IMR-90 (cell line): Measurements from ENCODE around the gene MAGI3. TPM values are rescaled to one million over a fixed set of nuclear protein-coding genes. Genes with fewer than 3 reads are reported as not detected.

Experiments
- ATAC-seq: fragments of 200-7000 bp; cut with Tn5 transposase; 2 replicates; pipeline ENCODE4 v1.9.1; 2020; ENCODE audit warnings: low read depth, mild to moderate bottlenecking, moderate library complexity
- BruUV-seq: library from RNA; stranded (reverse); fragments of 400-500 nt; replicated peaks from 2 replicates; lab custom pipeline; 2021; lab: Mats Ljungman, UMichigan
- CTCF ChIA-PET: fragments of 300-600 bp; formaldehyde crosslinking; extraction: SDS; loops from one replicate; lab custom pipeline; 2021; ENCODE audit warnings: antibody characterized with exemption; lab: Yijun Ruan, JAX
- POLR2A ChIA-PET: fragments of 300-600 bp; sonication (Branson Sonifier 250); formaldehyde crosslinking; loops from one replicate; lab custom pipeline; 2022; ENCODE audit warnings: antibody characterized with exemption; ENCODE audit not compliant: unreplicated experiment; lab: Charles Lee
- DNase-seq: peaks from one replicate; pipeline ENCODE4 v3.0.0; 2013
- H2AFZ ChIP-seq: replicated peaks from 2 replicates; pipeline ENCODE3; 2013; ENCODE audit warnings: low read length, mild to moderate bottlenecking; ENCODE audit not compliant: poor library complexity
- H2AK5ac ChIP-seq: 2 replicates; pipeline ENCODE4 v1.6.1; 2013; ENCODE audit warnings: low read depth, low read length, inconsistent platforms
- H2AK9ac ChIP-seq: replicated peaks from 2 replicates; pipeline ENCODE3; 2013; ENCODE audit warnings: mild to moderate bottlenecking, low read depth, low read length, moderate library complexity; ENCODE audit not compliant: poor library complexity
- H2BK120ac ChIP-seq: 2 replicates; pipeline ENCODE4 v1.6.1; 2013; ENCODE audit warnings: low read depth, low read length, inconsistent platforms
- H2BK15ac ChIP-seq: 3 replicates; pipeline ENCODE4 v1.6.1; 2013; ENCODE audit warnings: low read depth, low read length, inconsistent platforms
- H2BK20ac ChIP-seq: 2 replicates; pipeline ENCODE4 v1.6.1; 2013; ENCODE audit warnings: low read depth, mild to moderate bottlenecking, inconsistent platforms, low read length, moderate library complexity
- H2BK5ac ChIP-seq: 2 replicates; pipeline ENCODE4 v1.6.1; 2013; ENCODE audit warnings: mild to moderate bottlenecking, low read depth, low read length, inconsistent platforms; ENCODE audit not compliant: poor library complexity, severe bottlenecking
- H3K14ac ChIP-seq: replicated peaks from 2 replicates; pipeline ENCODE4 v1.6.1; 2013; ENCODE audit warnings: low read depth, low read length, inconsistent platforms
- H3K18ac ChIP-seq: 2 replicates; pipeline ENCODE4 v1.6.1; 2013; ENCODE audit warnings: low read depth, low read length, control low read depth
- H3K23ac ChIP-seq: 2 replicates; pipeline ENCODE4 v1.6.1; 2013; ENCODE audit warnings: low read depth, low read length, inconsistent platforms
- H3K27ac ChIP-seq: 2 replicates; pipeline ENCODE4 v1.5.1; 2013; ENCODE audit warnings: mild to moderate bottlenecking, control low read depth, low read length; ENCODE audit not compliant: insufficient read depth
- H3K27me3 ChIP-seq: 2 replicates; pipeline ENCODE4 v1.6.1; 2013; ENCODE audit warnings: low read length; ENCODE audit not compliant: control insufficient read depth, insufficient read depth
- H3K36me3 ChIP-seq: 2 replicates; pipeline ENCODE4 v1.6.1; 2013; ENCODE audit warnings: low read length, mixed read lengths; ENCODE audit not compliant: control insufficient read depth, insufficient read depth
- H3K4ac ChIP-seq: 2 replicates; pipeline ENCODE4 v1.6.1; 2013; ENCODE audit warnings: low read depth, low read length, inconsistent platforms
- H3K4me1 ChIP-seq: 2 replicates; pipeline ENCODE4 v1.6.1; 2013; ENCODE audit warnings: low read length, mixed read lengths; ENCODE audit not compliant: control insufficient read depth, insufficient read depth
- H3K4me2 ChIP-seq: 2 replicates; pipeline ENCODE4 v1.6.1; 2013; ENCODE audit warnings: low read depth, mild to moderate bottlenecking, control low read depth, low read length, moderate library complexity
- H3K4me3 ChIP-seq: 2 replicates; pipeline ENCODE4 v1.5.1; 2013; ENCODE audit warnings: low read depth, mild to moderate bottlenecking, control low read depth, low read length, moderate library complexity; ENCODE audit not compliant: insufficient read depth
- H3K56ac ChIP-seq: 2 replicates; pipeline ENCODE4 v1.6.1; 2013; ENCODE audit warnings: low read length, inconsistent platforms; ENCODE audit not compliant: insufficient read depth; ENCODE audit errors: extremely low read depth
- H3K79me1 ChIP-seq, 2 experiments: 2 replicates each; pipeline ENCODE4 v1.6.1; 2013; ENCODE audit warnings: low read length in 2 of 2, inconsistent platforms in 1 of 2, low read depth in 1 of 2
- H3K9ac ChIP-seq: 2 replicates; pipeline ENCODE4 v1.6.1; 2013; ENCODE audit warnings: low read depth, low read length, control low read depth
- H3K9me1 ChIP-seq: 2 replicates; pipeline ENCODE4 v1.6.1; 2013; ENCODE audit warnings: low read length, inconsistent platforms; ENCODE audit not compliant: insufficient read depth
- H3K9me3 ChIP-seq: 2 replicates; pipeline ENCODE4 v1.6.1; 2013; ENCODE audit warnings: low read length; ENCODE audit not compliant: control insufficient read depth, insufficient read depth
- H4K20me1 ChIP-seq: 2 replicates; pipeline ENCODE4 v1.6.1; 2013; ENCODE audit warnings: low read length, inconsistent platforms; ENCODE audit not compliant: insufficient read depth
- H4K5ac ChIP-seq: 2 replicates; pipeline ENCODE4 v1.6.1; 2013; ENCODE audit warnings: mild to moderate bottlenecking, low read depth, low read length, control low read depth
- H4K8ac ChIP-seq, 2 experiments: 2 replicates each; pipeline ENCODE4 v1.6.1; 2013; ENCODE audit warnings: low read depth in 2 of 2, low read length in 2 of 2, control low read depth in 1 of 2, inconsistent platforms in 1 of 2
- H4K91ac ChIP-seq: 2 replicates; pipeline ENCODE4 v1.6.1; 2013; ENCODE audit warnings: low read depth, low read length, inconsistent platforms; ENCODE audit not compliant: insufficient read depth
- BHLHE40 ChIP-seq: fragments of 150-350 bp; IDR thresholded peaks from 2 replicates; pipeline ENCODE4 v1.6.1; 2016; ENCODE audit warnings: mild to moderate bottlenecking, low read depth, low read length
- CEBPB ChIP-seq: IDR thresholded peaks from 2 replicates; pipeline ENCODE4 v1.6.1; 2012; ENCODE audit warnings: low read depth, low read length, improper control_type of control experiment
- CHD1 ChIP-seq: IDR thresholded peaks from 2 replicates; pipeline ENCODE4 v1.6.1; 2012; ENCODE audit warnings: low read depth, low read length, improper control_type of control experiment
- CTCF ChIP-seq: conservative IDR thresholded peaks from 2 replicates; pipeline ENCODE4 v1.5.1; 2012; ENCODE audit warnings: mild to moderate bottlenecking, low read depth, low read length, improper control_type of control experiment
- ELK1 ChIP-seq: fragments of 150-350 bp; IDR thresholded peaks from 2 replicates; pipeline ENCODE4 v1.6.1; 2016; ENCODE audit warnings: low read depth, mild to moderate bottlenecking, low read length, moderate library complexity, borderline replicate concordance
- FOS ChIP-seq: fragments of 150-350 bp; IDR thresholded peaks from 2 replicates; pipeline ENCODE4 v1.6.1; 2016; ENCODE audit warnings: low read depth, low read length
- MAFK ChIP-seq: IDR thresholded peaks from 2 replicates; pipeline ENCODE4 v1.6.1; 2012; ENCODE audit warnings: low read depth, low read length, improper control_type of control experiment
- MAZ ChIP-seq: IDR thresholded peaks from 2 replicates; pipeline ENCODE4 v1.6.1; 2012; ENCODE audit warnings: low read depth, mild to moderate bottlenecking, low read length, improper control_type of control experiment, moderate library complexity, borderline replicate concordance
- MXI1 ChIP-seq: IDR thresholded peaks from 2 replicates; pipeline ENCODE4 v1.6.1; 2012; ENCODE audit warnings: low read depth, mild to moderate bottlenecking, low read length, moderate library complexity, borderline replicate concordance
- NFE2L2 ChIP-seq: fragments of 150-350 bp; IDR thresholded peaks from 2 replicates; pipeline ENCODE4 v1.6.1; 2016; ENCODE audit warnings: low read depth, mild to moderate bottlenecking, low read length
- POLR2A ChIP-seq: IDR thresholded peaks from 2 replicates; pipeline ENCODE4 v1.6.1; 2012; ENCODE audit warnings: mild to moderate bottlenecking, low read depth, low read length
- RAD21 ChIP-seq: IDR thresholded peaks from 2 replicates; pipeline ENCODE4 v1.6.1; 2012; ENCODE audit warnings: low read length, improper control_type of control experiment
- RCOR1 ChIP-seq: IDR thresholded peaks from 2 replicates; pipeline ENCODE4 v1.6.1; 2012; ENCODE audit warnings: mild to moderate bottlenecking, low read length, improper control_type of control experiment; ENCODE audit not compliant: insufficient replicate concordance
- RFX5 ChIP-seq: IDR thresholded peaks from 2 replicates; pipeline ENCODE4 v1.8.0; 2012; ENCODE audit warnings: low read depth, mild to moderate bottlenecking, low read length, moderate library complexity
- SMC3 ChIP-seq: fragments of 150-350 bp; IDR thresholded peaks from 2 replicates; pipeline ENCODE4 v1.6.1; 2016; ENCODE audit warnings: low read depth, mild to moderate bottlenecking, antibody characterized with exemption, low read length, moderate library complexity
- USF2 ChIP-seq: fragments of 150-350 bp; IDR thresholded peaks from 2 replicates; pipeline ENCODE4 v1.6.1; 2017; ENCODE audit warnings: mild to moderate bottlenecking, antibody characterized with exemption, low read length, low read depth
- WGBS, 2 experiments: methylation state at CpG; one replicate each; pipeline versions ENCODE4 v1.1.5 to v1.1.7; 2013; ENCODE audit warnings: missing lambda C conversion rate in 2 of 2; ENCODE audit not compliant: insufficient read length in 1 of 2; ENCODE audit errors: extremely low coverage in 2 of 2; 5-methylcytosine and 5-hydroxymethylcytosine counted together
- dilution Hi-C: fragments of 300-500 bp; cut with HindIII; formaldehyde crosslinking; loops from one replicate; pipeline ENCODE4 v1.14.3; 2018; ENCODE audit warnings: low sequenced_read_pairs; ENCODE audit not compliant: unreplicated experiment
- in situ Hi-C: fragments of 300-500 bp; cut with MboI; formaldehyde crosslinking; loops from 3 replicates; pipeline ENCODE4 v1.14.3; 2019; ENCODE audit warnings: low sequenced_read_pairs, inconsistent platforms, mixed read lengths
- intact Hi-C: fragments of 100-400 bp; cut with micrococcal nuclease; formaldehyde crosslinking; loops from 2 replicates; pipeline ENCODE4 v1.10.0; 2022
- polyA plus RNA-seq, 3 experiments: library from polyadenylated mRNA; depleted of rRNA; stranded (reverse); fragments of >200 nt; gene quantifications; 2 replicates each; pipeline ENCODE4 v1.2.3, GENCODE V29; 2012; ENCODE audit warnings: low replicate concordance in 1 of 3
- total RNA-seq: library from RNA; depleted of rRNA; stranded (reverse); fragments of >200 nt; gene quantifications from 2 replicates; pipeline ENCODE4 v1.2.3, GENCODE V29; 2012

Gene MAGI3
- total and polyA plus RNA-seq, 2 of the 4 experiments (the other 2 are of a cell fraction) = 2.5 to 8.8 TPM

- peaks cover 7% of the 10 kb centered on the region; the same call in 1 of the 2 replicates for H3K9me1 ChIP-seq
- H3K36me3 ChIP-seq = no peaks in the 10 kb centered on the region
- H3K18ac ChIP-seq = no peak overlapping the region
- ATAC-seq (no peak), DNase-seq (no peak)
- no peak overlapping the region for H3K56ac ChIP-seq
- no peak overlapping the region for H3K14ac ChIP-seq
- no TSS peak for BruUV-seq
- H4K20me1 ChIP-seq = no peaks in the 10 kb centered on the region
- no peak overlapping the region for H2BK15ac ChIP-seq
- no peak overlapping the region for H2AK5ac ChIP-seq
- CTCF ChIA-PET = no interaction called here
- no peaks in the 10 kb centered on the region for H3K9me3 ChIP-seq
- no peak overlapping the region for H3K4ac ChIP-seq
- H2AFZ ChIP-seq = no peak overlapping the region
- TF ChIP-seq MAFK (no peak), SMC3 (no peak), MXI1 (no peak), RFX5 (no peak), CEBPB (no peak), POLR2A (no peak), RCOR1 (no peak), FOS (no peak), ELK1 (no peak), CHD1 (no peak), USF2 (no peak), NFE2L2 (no peak), RAD21 (no peak), BHLHE40 (no peak), MAZ (no peak), CTCF (no peak)
- no peak overlapping the region for H2BK20ac ChIP-seq
- in situ Hi-C loops = no loop called here
- no peaks in the 10 kb centered on the region for H3K27me3 ChIP-seq
- peaks cover 33 to 43% of the 10 kb centered on the region in 2 experiments for H3K79me1 ChIP-seq
- WGBS, 2 experiments = no CpG with 5 or more reads among the region's 4 CpGs
- peaks cover 7% of the 10 kb centered on the region for H3K4me1 ChIP-seq
- dilution Hi-C loops = no loop called here
- H2AK9ac ChIP-seq = no peak overlapping the region
- H4K5ac ChIP-seq = no peak overlapping the region
- no peak overlapping the region for H4K8ac ChIP-seq
- H3K4me3 ChIP-seq = no peak overlapping the region
- H3K4me2 ChIP-seq = no peak overlapping the region
- POLR2A ChIA-PET = no interaction called here
- no peak overlapping the region for H4K91ac ChIP-seq
- H3K9ac ChIP-seq = no peak overlapping the region
- no peak overlapping the region for H3K27ac ChIP-seq
- no peak overlapping the region for H3K23ac ChIP-seq
- H2BK5ac ChIP-seq = no peak overlapping the region
- intact Hi-C loops = no loop called here
- no peak overlapping the region for H2BK120ac ChIP-seq
Observed at GRCh38 chr1:113401067-113401466, 10.8 kb downstream of the MAGI3 start.
